Measurements from ENCODE around the gene ASCL3. TPM values are rescaled to one million over a fixed set of nuclear protein-coding genes. Genes with fewer than 3 reads are reported as not detected.
A peak's percentile ranks its signal among the peaks of the same experiment; 100 is the strongest.
"Not testable (repeated sequence)": the region's sequence is repeated elsewhere in the genome, so short reads cannot be mapped to it uniquely, and the experiment has no call there.

Gene ASCL3
- total RNA-seq, result not detected

GRCh38 chr11:8942518-8943066, at the start of gene ASCL3:
Gene ASCL3, minus strand, starts transcription at chr11:8943016. Its CDS starts 4,855 bp downstream, at chr11:8938161.
- ATAC-seq (replicated peaks in 6 of 8), result no peak
- H3K4me3 ChIP-seq, result no peak within 1 kb of the TSS
- in situ Hi-C loops (cut with MboI; ENCODE audit: low pct_unique_long_range_greater_than_20kb in 2 of 9, low sequenced_read_pairs in 9 of 9, unreplicated experiment in 9 of 9), result no loop called here
- no peak within 1 kb of the TSS for H3K27ac ChIP-seq
- H3K4me1 ChIP-seq (replicated peaks in 1 of 2), result no peaks in the 10 kb centered on the region
- WGBS, 10 experiments, result 50 to 96% (median 76%) methylated on average over 2 to 5 of the region's 5 CpGs

GRCh38 chr11:8989453-8989852, 46.6 kb upstream of the ASCL3 start:
- ATAC-seq (replicated peaks in 6 of 8), result peak in 2 of 8 experiments; percentile 33 to 83
- Histone ChIP-seq H3K4me1 (replicated peaks in 1 of 2) (no peaks in the 10 kb centered on the region), H3K4me3 (no peak overlapping the region), H3K27ac (no peak overlapping the region)
- 40 to 100% (median 60%) methylated on average over 1 of the region's 1 CpG; no CpG with 5 or more reads in 2 of the 10 experiments for WGBS, 10 experiments
- in situ Hi-C loops (cut with MboI; ENCODE audit: low pct_unique_long_range_greater_than_20kb in 2 of 9, low sequenced_read_pairs in 9 of 9, unreplicated experiment in 9 of 9), result no loop called here

DNA sequence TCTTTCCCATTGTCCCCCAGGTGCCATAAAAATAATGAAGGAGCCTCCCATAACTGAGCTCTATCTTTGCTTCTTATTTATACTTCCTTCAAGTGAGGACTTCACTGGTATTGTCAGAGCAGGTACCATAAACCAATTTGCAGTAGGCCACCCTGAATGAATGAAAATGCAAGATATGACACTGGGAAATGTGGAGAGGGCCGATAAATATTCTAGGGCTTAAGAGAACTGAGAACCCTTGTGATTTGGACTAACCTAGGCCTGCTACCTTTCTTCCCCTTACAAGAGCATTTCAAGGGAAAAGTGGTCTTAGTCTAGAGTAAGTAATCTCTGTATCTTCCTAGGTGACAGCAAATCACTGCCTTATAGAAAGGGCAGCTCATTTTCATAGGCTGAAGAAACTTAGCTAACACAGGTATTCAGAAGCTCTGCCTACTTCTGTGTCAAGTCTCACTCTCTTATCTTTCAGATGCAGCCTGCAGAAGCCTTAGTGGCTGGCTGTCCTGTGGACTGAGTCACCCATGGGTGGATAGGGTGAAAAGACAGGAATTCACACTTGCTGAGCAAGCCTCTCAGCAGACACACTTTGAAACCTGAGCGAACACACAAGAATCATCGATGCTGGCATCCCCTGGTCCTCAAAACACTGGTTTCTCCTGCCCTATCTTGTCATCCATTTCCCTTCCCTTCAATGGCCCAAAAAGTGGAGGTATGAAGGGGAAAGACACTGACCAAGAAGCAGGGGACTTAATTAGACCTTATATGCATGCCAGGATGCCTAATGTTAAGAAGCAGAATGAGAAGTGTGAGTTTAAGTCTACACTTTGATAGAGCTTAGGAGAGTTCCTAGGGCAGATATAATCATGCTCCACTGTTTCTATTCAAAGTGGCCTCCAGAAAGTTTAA, 45.8 kb upstream of the ASCL3 start:
- WGBS, 10 experiments, result 60 to 100% (median 80%) methylated on average over 1 of the region's 3 CpGs; no CpG with 5 or more reads in 4 of the 10 experiments
- in situ Hi-C loops (cut with MboI; ENCODE audit: low pct_unique_long_range_greater_than_20kb in 2 of 9, low sequenced_read_pairs in 9 of 9, unreplicated experiment in 9 of 9), result no loop called here

DNA sequence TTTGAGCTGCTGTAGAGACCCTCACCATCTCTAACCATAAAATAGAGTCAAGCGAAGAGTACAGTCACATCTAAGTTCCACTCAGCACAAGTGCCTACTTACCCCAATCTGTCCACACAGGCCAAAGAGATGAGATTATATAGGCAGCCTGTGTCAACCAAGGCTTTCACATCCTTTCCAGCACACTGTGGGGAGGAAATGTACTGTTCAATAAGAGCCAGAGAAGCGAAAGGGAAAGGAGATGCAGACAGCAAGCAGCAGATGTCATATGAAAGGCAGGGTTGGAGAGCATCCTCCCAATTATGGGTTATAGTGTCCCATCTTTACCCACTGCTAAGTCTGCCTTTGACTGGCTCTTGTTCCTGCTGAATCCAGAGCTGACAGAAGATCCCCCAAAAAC, 44.6 kb upstream of the ASCL3 start:
- Histone ChIP-seq H3K4me3 (no peak overlapping the region), H3K4me1 (replicated peaks in 1 of 2) (no peaks in the 10 kb centered on the region), H3K27ac (no peak overlapping the region)
- WGBS, 10 experiments, result 40 to 100% (median 100%) methylated on average over 1 to 2 of the region's 2 CpGs; no CpG with 5 or more reads in 4 of the 10 experiments
- in situ Hi-C loops (cut with MboI; ENCODE audit: low pct_unique_long_range_greater_than_20kb in 2 of 9, low sequenced_read_pairs in 9 of 9, unreplicated experiment in 9 of 9), result no loop called here
- ATAC-seq (replicated peaks in 6 of 8), result no peak

More for the DNA sequence above, 45.8 kb upstream of the ASCL3 start:
- peak in 2 of 8 experiments; percentile 43 to 76 for ATAC-seq (replicated peaks in 6 of 8)
- no peaks in the 10 kb centered on the region for H3K4me1 ChIP-seq (replicated peaks in 1 of 2)
- H3K4me3 ChIP-seq, result no peak overlapping the region
- H3K27ac ChIP-seq, result no peak overlapping the region

GRCh38 chr11:8986772-8987171, 44.0 kb upstream of the ASCL3 start:
- H3K4me1 ChIP-seq (replicated peaks in 1 of 2); H3K27ac ChIP-seq; ATAC-seq (replicated peaks in 6 of 8); H3K4me3 ChIP-seq; in situ Hi-C loops (cut with MboI; ENCODE audit: low pct_unique_long_range_greater_than_20kb in 2 of 9, low sequenced_read_pairs in 9 of 9, unreplicated experiment in 9 of 9): not testable (repeated sequence)
- 91 to 100% (median 96%) methylated on average over 1 to 6 of the region's 6 CpGs; no CpG with 5 or more reads in 5 of the 10 experiments for WGBS, 10 experiments

DNA sequence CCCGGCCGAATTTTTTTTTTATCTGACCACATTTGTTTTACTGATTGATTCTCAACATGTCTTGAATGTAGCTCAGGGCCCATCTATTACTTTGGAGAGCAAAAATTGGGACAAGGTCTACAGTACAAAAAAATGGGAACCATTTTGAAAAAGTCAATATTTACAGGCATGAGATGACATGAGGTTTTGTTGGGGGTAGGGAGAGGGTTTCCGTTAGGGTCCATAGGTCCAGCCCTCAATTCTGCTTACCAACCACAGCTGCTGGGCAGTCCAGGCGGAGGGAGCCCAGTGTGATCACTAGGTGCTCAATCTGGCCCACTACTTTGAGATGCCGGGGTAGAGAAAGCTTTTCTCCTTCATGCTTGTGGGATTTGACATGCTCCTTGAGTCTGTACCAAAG, 42.6 kb upstream of the ASCL3 start:
- no peak for ATAC-seq (replicated peaks in 6 of 8)
- in situ Hi-C loops (cut with MboI; ENCODE audit: low pct_unique_long_range_greater_than_20kb in 2 of 9, low sequenced_read_pairs in 9 of 9, unreplicated experiment in 9 of 9), result no loop called here
- Histone ChIP-seq H3K27ac (no peak overlapping the region), H3K4me1 (replicated peaks in 1 of 2) (no peaks in the 10 kb centered on the region), H3K4me3 (no peak overlapping the region)
- 70 to 96% (median 83%) methylated on average over 2 to 3 of the region's 5 CpGs; no CpG with 5 or more reads in 6 of the 10 experiments for WGBS, 10 experiments

DNA sequence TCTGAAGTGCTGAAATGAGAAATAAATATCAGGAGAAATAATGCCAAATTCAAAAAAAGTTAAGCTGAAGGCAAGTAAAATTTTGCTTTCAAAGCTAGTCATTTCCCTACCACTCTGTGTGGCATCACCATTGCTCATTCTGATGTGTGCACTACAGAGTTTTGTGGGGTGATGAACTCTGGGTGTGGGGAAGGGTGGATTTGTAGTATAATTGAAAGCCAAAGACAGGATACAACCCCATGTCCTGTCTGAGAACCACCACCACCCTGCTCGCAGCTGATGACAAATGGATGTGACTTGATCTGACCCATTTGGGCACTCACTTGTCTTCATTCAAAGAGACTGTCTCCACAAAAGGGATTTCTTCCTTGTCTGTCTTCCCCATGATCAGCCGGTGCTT, 40.7 kb upstream of the ASCL3 start:
- no peak overlapping the region for H3K27ac ChIP-seq
- H3K4me3 ChIP-seq, result no peak overlapping the region
- in situ Hi-C loops (cut with MboI; ENCODE audit: low pct_unique_long_range_greater_than_20kb in 2 of 9, low sequenced_read_pairs in 9 of 9, unreplicated experiment in 9 of 9), result no loop called here
- no peaks in the 10 kb centered on the region for H3K4me1 ChIP-seq (replicated peaks in 1 of 2)
- ATAC-seq (replicated peaks in 6 of 8), result no peak
- WGBS, 10 experiments, result 33 to 100% (median 86%) methylated on average over 1 to 2 of the region's 2 CpGs; no CpG with 5 or more reads in 2 of the 10 experiments

DNA sequence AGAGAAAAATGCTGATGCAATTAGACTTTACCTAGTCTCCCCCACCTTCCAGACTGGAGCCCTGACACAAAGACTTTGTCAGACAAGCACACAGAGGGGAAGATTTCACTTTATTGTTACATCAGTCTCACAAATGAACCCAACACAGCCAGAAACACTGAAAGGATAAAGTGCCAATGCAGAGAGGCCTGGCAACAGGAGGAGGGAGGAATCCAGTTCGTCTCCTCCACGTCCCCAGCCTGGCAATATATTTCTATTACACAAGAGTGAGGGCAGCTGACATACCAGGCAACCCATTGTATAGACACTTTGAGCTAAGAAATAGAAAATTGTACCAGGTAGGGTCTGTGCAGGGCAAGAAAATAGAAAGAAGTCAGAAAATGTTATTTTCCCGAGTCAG, 37.7 kb upstream of the ASCL3 start:
- peak in 3 of 8 experiments; percentile 56 to 98 (median 59) for ATAC-seq (replicated peaks in 6 of 8)
- WGBS, 10 experiments, result 27 to 83% (median 76%) methylated on average over 1 to 3 of the region's 3 CpGs; no CpG with 5 or more reads in 2 of the 10 experiments
- no peaks in the 10 kb centered on the region for H3K4me1 ChIP-seq (replicated peaks in 1 of 2)
- in situ Hi-C loops (cut with MboI; ENCODE audit: low pct_unique_long_range_greater_than_20kb in 2 of 9, low sequenced_read_pairs in 9 of 9, unreplicated experiment in 9 of 9), result no loop called here
- no peak overlapping the region for H3K27ac ChIP-seq
- no peak overlapping the region for H3K4me3 ChIP-seq

DNA sequence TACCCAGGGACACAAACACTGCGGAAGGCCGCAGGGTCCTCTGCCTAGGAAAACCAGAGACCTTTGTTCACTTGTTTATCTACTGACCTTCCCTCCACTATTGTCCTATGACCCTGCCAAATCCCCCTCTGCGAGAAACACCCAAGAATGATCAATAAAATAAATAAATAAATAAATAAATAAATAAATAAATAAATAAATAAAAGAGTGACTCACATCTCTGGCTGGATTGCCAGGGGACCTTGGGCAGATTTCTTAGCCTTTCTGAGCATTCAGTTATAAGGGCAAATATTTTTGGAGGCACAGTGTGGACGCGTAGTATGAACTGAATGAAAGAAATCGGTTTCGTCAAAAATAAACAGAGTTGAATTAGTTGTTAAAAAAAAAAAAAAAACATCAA, 36.5 kb upstream of the ASCL3 start:
- H3K27ac ChIP-seq; H3K4me1 ChIP-seq (replicated peaks in 1 of 2); H3K4me3 ChIP-seq; in situ Hi-C loops (cut with MboI; ENCODE audit: low pct_unique_long_range_greater_than_20kb in 2 of 9, low sequenced_read_pairs in 9 of 9, unreplicated experiment in 9 of 9): not testable (repeated sequence)
- ATAC-seq (replicated peaks in 6 of 8), result peak in 1 of 8 experiments; percentile 47
- 87 to 100% (median 100%) methylated on average over 2 to 4 of the region's 7 CpGs; no CpG with 5 or more reads in 3 of the 10 experiments for WGBS, 10 experiments

- 60 to 100% (median 73%) methylated on average over 1 to 3 of the region's 3 CpGs; no CpG with 5 or more reads in 1 of the 10 experiments for WGBS, 10 experiments
- ATAC-seq (replicated peaks in 6 of 8), result no peak
- Histone ChIP-seq H3K4me3 (no peak overlapping the region), H3K27ac (no peak overlapping the region), H3K4me1 (replicated peaks in 1 of 2) (no peaks in the 10 kb centered on the region)
- in situ Hi-C loops (cut with MboI; ENCODE audit: low pct_unique_long_range_greater_than_20kb in 2 of 9, low sequenced_read_pairs in 9 of 9, unreplicated experiment in 9 of 9), result no loop called here
Observed at GRCh38 chr11:8973121-8973520, 30.3 kb upstream of the ASCL3 start.

GRCh38 chr11:8971924-8972316, 29.1 kb upstream of the ASCL3 start:
- no peaks in the 10 kb centered on the region for H3K4me1 ChIP-seq (replicated peaks in 1 of 2)
- in situ Hi-C loops (cut with MboI; ENCODE audit: low pct_unique_long_range_greater_than_20kb in 2 of 9, low sequenced_read_pairs in 9 of 9, unreplicated experiment in 9 of 9), result no loop called here
- 71 to 91% (median 82%) methylated on average over 1 of the region's 1 CpG; no CpG with 5 or more reads in 1 of the 10 experiments for WGBS, 10 experiments
- no peak overlapping the region for H3K4me3 ChIP-seq
- ATAC-seq (replicated peaks in 6 of 8), result no peak
- no peak overlapping the region for H3K27ac ChIP-seq

DNA sequence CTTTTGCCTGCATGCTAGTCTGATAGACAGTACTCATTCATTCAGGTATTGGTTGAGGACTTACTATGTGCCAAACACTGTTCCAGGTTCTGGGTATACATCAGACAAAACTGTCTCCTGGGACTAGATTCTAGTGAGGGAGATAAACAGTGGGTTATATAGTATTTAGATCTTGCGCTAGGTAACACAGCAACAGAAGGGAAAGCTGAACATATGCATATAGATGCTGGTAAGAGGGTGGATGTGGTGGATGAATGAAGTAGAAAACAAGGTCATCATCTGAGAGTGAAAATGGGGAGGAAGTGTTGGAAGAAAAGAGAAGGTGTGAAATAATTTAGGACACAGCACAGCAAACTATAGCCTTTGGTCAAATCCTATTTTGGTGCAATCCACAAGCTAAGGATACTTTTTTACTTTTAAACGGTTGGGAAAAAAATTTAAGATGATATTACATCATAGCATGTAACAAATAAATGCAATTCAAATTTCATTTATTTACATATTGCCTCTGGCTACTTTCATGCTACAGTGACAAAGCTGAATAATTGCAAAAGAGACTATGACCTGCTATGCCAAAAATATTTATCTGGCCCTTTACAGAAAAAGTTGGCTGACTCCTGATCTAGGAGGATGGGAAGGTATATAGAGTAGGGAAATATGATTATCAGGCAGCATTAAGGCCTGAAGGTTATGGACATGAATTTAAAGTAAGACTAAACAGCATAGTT, 28.5 kb upstream of the ASCL3 start:
- Histone ChIP-seq H3K27ac (no peak overlapping the region), H3K4me3 (no peak overlapping the region), H3K4me1 (replicated peaks in 1 of 2) (no peaks in the 10 kb centered on the region)
- in situ Hi-C loops (cut with MboI; ENCODE audit: low pct_unique_long_range_greater_than_20kb in 2 of 9, low sequenced_read_pairs in 9 of 9, unreplicated experiment in 9 of 9), result no loop called here
- ATAC-seq (replicated peaks in 6 of 8), result peak in 3 of 8 experiments; percentile 89 to 93 (median 91)
- WGBS, 10 experiments, result 0 to 92% (median 81%) methylated on average over 1 to 2 of the region's 2 CpGs

DNA sequence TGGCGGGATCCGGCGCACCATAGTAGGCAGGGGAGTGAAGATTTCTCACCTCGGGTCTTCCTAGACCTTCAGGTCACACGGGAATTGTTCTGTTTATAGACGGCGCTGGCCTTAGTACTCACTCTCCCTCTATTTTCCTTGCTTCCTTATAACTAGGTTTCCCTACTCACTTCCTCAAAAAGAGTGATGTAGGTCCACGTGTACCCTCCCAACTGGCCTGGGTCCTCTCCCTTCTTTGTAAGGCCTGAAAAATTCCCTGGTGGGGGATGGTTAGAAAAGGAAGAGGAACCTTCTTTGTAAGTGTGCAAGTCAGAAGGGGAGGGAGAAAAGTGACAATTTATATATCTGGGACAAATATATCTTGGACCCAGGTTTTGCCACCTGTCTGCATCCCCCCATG, 24.4 kb upstream of the ASCL3 start:
- in situ Hi-C loops (cut with MboI; ENCODE audit: low pct_unique_long_range_greater_than_20kb in 2 of 9, low sequenced_read_pairs in 9 of 9, unreplicated experiment in 9 of 9), result no loop called here
- Histone ChIP-seq H3K27ac (no peak overlapping the region), H3K4me3 (no peak overlapping the region), H3K4me1 (replicated peaks in 1 of 2) (peaks cover 10 to 16% of the 10 kb centered on the region in 2 donors)
- 60 to 94% (median 86%) methylated on average over 1 to 8 of the region's 8 CpGs; no CpG with 5 or more reads in 4 of the 10 experiments for WGBS, 10 experiments
- no peak for ATAC-seq (replicated peaks in 6 of 8)
